GM18951 (cell line): ENCODE data around the gene BIRC3.

ENCODE experiments used
- POLR2A ChIP-seq: IDR thresholded peaks from 4 replicates; pipeline ENCODE4 v1.6.1; 2011; ENCODE audit warnings: mild to moderate bottlenecking; ENCODE audit not compliant: insufficient read length, insufficient read depth; ENCODE audit errors: extremely low read depth
- in situ Hi-C: fragments of 300-500 bp; cut with MboI; formaldehyde crosslinking; loops from one replicate; pipeline ENCODE4 v1.12.0; 2022; ENCODE audit warnings: low sequenced_read_pairs, mixed read lengths, inconsistent platforms; ENCODE audit not compliant: unreplicated experiment

The BIRC3 gene

GRCh38 chr11:102322560-102322959, 5.3 kb downstream of the BIRC3 start:
- in situ Hi-C loops: no loop called here
- no peak for TF ChIP-seq POLR2A

- no peak for TF ChIP-seq POLR2A
- in situ Hi-C loops: no loop called here
Observed at GRCh38 chr11:102323542-102324251, 6.4 kb downstream of the BIRC3 start.

GRCh38 chr11:102325088-102325487, 7.8 kb downstream of the BIRC3 start:
- in situ Hi-C loops: no loop called here
- no peak for TF ChIP-seq POLR2A

GRCh38 chr11:102328748-102329147, 11.5 kb downstream of the BIRC3 start:
- TF ChIP-seq POLR2A: no peak
- in situ Hi-C loops: no loop called here

GRCh38 chr11:102330231-102330630, 12.9 kb downstream of the BIRC3 start:
- no peak for TF ChIP-seq POLR2A
- in situ Hi-C loops: no loop called here

GRCh38 chr11:102331341-102331740, 14.1 kb downstream of the BIRC3 start:
- in situ Hi-C loops: no loop called here
- TF ChIP-seq POLR2A: no peak

- TF ChIP-seq POLR2A: no peak
- in situ Hi-C loops: no loop called here
Observed at GRCh38 chr11:102332611-102332994, 15.3 kb downstream of the BIRC3 start.

- TF ChIP-seq POLR2A: peak; percentile 3
- in situ Hi-C loops: no loop called here
Observed at GRCh38 chr11:102338479-102339010, 21.3 kb downstream of the BIRC3 start.

- in situ Hi-C loops: loop anchor here (10.0 kb wide), 2 partner anchors 153 to 263 kb away; no protein-coding TSS in a partner anchor
Observed at GRCh38 chr11:102341311-102341710, 24.0 kb downstream of the BIRC3 start.

- in situ Hi-C loops: loop anchor here (10.0 kb wide), 2 partner anchors 153 to 263 kb away; no protein-coding TSS in a partner anchor
Observed at GRCh38 chr11:102341844-102342318, 24.6 kb downstream of the BIRC3 start.

GRCh38 chr11:102343809-102344208, 26.5 kb downstream of the BIRC3 start:
- in situ Hi-C loops: loop anchor here (10.0 kb wide), 2 partner anchors 151 to 261 kb away; no protein-coding TSS in a partner anchor
- TF ChIP-seq POLR2A: no peak

More at GRCh38 chr11:102341844-102342318, 24.6 kb downstream of the BIRC3 start:
- no peak for TF ChIP-seq POLR2A

- TF ChIP-seq POLR2A: no peak
- in situ Hi-C loops: loop anchor here (10.0 kb wide), 2 partner anchors 149 to 259 kb away; no protein-coding TSS in a partner anchor
Observed at GRCh38 chr11:102345904-102346303, 28.6 kb downstream of the BIRC3 start.

GRCh38 chr11:102346456-102346747, 29.1 kb downstream of the BIRC3 start:
- in situ Hi-C loops: loop anchor here (10.0 kb wide), 2 partner anchors 148 to 258 kb away; no protein-coding TSS in a partner anchor
- TF ChIP-seq POLR2A: no peak
